ENCODE data around the gene TCL1A. TPM values are rescaled to one million over a fixed set of nuclear protein-coding genes. Genes with fewer than 3 reads are reported as not detected.
A peak's percentile ranks its signal among the peaks of the same experiment; 100 is the strongest.
"Not testable (repeated sequence)": the region's sequence is repeated elsewhere in the genome, so short reads cannot be mapped to it uniquely, and the experiment has no call there.

TCL1A gene
- total and polyA plus RNA-seq, 5 experiments from 2014 or later: 0.10 to 23.8 (median 1.2) TPM

DNA sequence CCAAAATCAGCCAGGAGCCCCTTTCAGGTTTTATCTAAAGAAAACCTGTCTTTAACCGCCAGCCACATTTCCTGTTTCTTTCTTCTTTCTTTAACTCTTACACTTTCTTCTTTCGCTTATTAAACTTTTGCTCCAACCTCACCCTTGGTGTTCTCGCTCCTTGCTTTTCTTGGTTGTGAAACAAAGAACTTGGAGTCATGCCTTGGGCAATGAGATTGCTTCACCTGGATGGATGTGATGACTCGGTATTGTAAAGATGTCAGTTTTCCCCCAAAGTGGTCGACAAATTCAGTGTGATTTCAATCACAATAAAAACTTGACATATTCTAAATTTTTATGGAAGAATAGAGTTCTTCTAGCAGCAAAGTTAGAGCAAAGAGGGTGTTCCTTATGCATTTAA is 16.2 kb upstream of the TCL1A start:
- peaks cover 24 to 52% (median 37%) of the 10 kb centered on the region in 5 donors for H3K27me3 Mint-ChIP-seq
- POLR2A ChIA-PET: interaction anchor here (1.2 kb wide), 1 partner anchor 9 kb away, joined by 3 read pairs; no protein-coding TSS in a partner anchor
- no peak overlapping the region for H3K4me3 Mint-ChIP-seq
- no peak overlapping the region for H3K27ac Mint-ChIP-seq
- H3K4me1 Mint-ChIP-seq: peaks cover 3 to 46% (median 8%) of the 10 kb centered on the region in 4 donors
- peaks cover 0 to 5% (median 0%) of the 10 kb centered on the region in 3 donors for H3K36me3 Mint-ChIP-seq
- ATAC-seq: no peak
- no peak for DNase-seq
- peaks cover 0 to 6% (median 0%) of the 10 kb centered on the region in 9 donors for H3K9me3 Mint-ChIP-seq

DNA sequence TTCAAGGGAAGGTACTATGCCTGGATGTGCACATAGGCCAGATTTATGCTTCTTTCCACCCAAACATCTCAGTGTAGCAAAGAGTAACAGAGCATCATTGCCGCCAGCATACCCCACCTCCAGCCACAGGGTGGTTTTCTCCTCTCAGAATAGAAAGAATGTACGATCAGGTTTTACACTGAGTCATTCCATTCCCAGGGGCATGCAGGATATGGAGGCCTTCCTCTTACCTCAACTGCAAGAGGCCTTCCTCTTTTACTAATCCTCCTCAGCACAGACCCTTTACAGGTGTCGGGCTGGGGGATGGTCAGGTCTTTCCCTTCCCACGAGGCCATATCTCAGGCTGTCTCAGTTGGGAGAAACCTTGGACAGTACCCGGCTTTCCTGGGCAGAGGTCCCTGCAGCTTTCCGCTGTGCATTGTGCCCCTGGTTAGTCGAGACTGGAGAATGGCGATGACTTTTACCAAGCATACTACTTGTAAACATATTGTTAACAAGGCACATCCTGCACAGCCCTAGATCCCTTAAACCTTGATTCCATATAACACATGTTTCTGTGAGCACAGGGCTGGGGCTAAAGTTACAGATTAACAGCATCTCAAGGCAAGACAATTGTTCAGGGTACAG is 15.6 kb upstream of the TCL1A start:
- POLR2A ChIA-PET, ATAC-seq, DNase-seq, H3K36me3 Mint-ChIP-seq: not testable (repeated sequence)
- Mint-ChIP-seq H3K4me1 (peaks cover 3 to 48% (median 8%) of the 10 kb centered on the region in 4 donors), H3K27ac (peak overlapping the region in 2 of 10 donors; percentile 17 to 46), H3K9me3 (peaks cover 0 to 11% (median 0%) of the 10 kb centered on the region in 9 donors), H3K4me3 (peak overlapping the region in 1 of 10 donors; percentile 25), H3K27me3 (peaks cover 23 to 55% (median 41%) of the 10 kb centered on the region in 5 donors)

DNA sequence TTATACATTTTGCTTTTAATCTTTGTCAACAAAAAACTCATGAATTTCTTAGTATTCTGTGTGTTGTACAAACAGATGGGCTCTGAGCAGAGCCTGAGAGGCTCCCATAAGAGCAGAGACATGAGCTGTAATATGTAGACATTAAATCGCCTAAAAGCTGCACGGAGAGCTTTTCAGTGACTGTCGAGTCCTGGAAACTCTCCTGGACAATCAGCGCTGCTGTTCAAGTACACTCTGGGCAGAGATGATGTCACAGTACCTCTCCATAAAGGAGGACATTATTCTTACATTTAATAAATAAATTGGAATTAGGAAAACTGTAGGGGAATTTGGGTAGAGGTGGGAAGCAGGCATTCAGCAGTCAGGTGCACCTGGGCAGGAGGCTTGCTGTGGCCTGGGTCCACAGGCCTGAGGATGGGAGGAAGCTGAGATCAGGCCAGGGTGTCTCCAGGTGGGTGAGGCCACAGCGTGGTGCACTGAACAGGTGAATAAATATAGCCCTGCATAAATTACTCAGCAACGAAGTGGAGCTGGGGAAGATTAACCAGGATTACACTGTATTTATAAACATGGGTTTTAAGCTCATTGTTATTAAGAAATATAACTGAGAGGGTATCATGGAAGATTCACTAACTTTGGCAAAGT is 13.3 kb upstream of the TCL1A start:
- Mint-ChIP-seq H3K27ac (no peak overlapping the region), H3K4me1 (peaks cover 2 to 47% (median 7%) of the 10 kb centered on the region in 4 donors), H3K4me3 (no peak overlapping the region), H3K9me3 (peaks cover 2 to 31% (median 14%) of the 10 kb centered on the region in 9 donors), H3K27me3 (peaks cover 25 to 72% (median 46%) of the 10 kb centered on the region in 5 donors), H3K36me3 (peaks cover 0 to 23% (median 2%) of the 10 kb centered on the region in 3 donors)
- ATAC-seq: no peak
- DNase-seq: no peak
- POLR2A ChIA-PET: no interaction called here

DNA sequence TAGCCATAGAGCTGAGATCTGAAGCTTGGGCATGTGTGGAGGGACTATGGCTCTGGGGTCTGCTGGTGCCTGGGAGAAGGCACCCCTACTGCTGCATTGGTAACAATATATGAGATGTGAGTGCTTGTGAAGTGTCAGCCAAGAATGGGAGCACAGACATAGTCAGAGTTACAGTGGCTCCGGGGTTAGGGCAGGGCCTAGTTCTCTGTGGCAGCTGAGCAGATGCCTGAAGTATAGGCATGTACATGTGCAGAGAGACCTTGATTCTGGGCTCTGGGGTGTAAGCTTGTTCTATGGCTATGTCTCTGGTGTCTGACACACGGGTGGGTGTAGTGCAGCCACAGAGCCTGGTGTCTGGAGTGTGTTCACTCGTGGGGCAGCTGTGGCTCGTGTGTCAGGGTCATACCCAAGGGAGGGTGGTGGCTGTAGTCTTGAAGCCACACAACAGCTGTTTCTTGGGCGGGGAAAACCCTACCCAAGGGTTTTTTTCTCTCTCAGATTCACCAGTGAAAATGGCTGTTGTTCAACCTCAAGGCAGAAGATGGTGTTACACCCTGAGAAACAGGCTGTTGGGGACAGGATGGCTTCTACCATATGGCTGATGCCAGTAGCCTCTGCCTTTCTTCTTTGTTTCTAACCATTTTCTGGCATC is 11.9 kb upstream of the TCL1A start:
- H3K9me3 Mint-ChIP-seq: peaks cover 4 to 36% (median 17%) of the 10 kb centered on the region in 9 donors
- POLR2A ChIA-PET: interaction anchor here (0.7 kb wide), 1 partner anchor 11 kb away, joined by 3 read pairs; no protein-coding TSS in a partner anchor
- peaks cover 21 to 74% (median 43%) of the 10 kb centered on the region in 5 donors for H3K27me3 Mint-ChIP-seq
- peak overlapping the region in 1 of 10 donors; percentile 55 for H3K4me3 Mint-ChIP-seq
- DNase-seq: peak in 1 of 10 donors; percentile 10
- H3K27ac Mint-ChIP-seq: peak overlapping the region in 1 of 10 donors; percentile 50
- peaks cover 0 to 26% (median 2%) of the 10 kb centered on the region in 3 donors for H3K36me3 Mint-ChIP-seq
- peaks cover 2 to 47% (median 7%) of the 10 kb centered on the region in 4 donors for H3K4me1 Mint-ChIP-seq
- peak in 1 of 2 donors; percentile 39 for ATAC-seq

DNA sequence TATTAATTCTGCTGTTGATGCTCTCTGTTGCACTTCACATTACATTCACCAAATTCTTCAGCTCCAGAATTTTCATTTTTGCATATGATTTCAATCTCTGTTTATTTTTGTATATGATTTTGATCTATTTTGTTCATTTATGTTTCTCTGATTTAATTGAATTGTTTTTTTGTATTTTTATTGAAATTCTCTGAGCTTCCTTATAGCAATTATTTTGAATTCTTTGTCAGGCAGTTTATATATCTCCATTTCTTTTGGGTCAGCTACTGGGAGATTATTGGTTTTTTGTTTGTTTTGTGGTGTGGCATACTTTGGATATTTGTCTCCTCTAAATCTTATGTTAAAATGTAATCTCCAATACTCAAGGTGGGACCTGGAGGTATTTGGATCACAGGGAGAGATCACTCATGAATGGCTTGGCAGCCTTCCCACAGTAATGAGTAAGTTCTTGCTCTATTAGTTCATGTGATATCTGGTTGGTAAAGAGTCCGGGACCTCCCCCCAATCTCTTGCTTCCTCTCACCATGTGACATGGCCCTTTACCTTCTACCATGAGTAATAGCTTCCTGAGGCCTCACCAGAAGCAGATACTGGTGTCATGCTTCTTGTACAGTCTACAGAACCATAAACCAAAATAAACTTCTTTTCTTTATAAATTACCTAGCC is 8.7 kb upstream of the TCL1A start:
- DNase-seq: no peak
- Mint-ChIP-seq H3K36me3 (peaks cover 0 to 26% (median 2%) of the 10 kb centered on the region in 3 donors), H3K27me3 (peaks cover 8 to 43% (median 21%) of the 10 kb centered on the region in 5 donors), H3K9me3 (peaks cover 4 to 36% (median 17%) of the 10 kb centered on the region in 9 donors), H3K4me1 (peaks cover 0 to 25% (median 0%) of the 10 kb centered on the region in 4 donors), H3K27ac (no peak overlapping the region), H3K4me3 (no peak overlapping the region)
- POLR2A ChIA-PET: no interaction called here
- ATAC-seq: no peak

DNA sequence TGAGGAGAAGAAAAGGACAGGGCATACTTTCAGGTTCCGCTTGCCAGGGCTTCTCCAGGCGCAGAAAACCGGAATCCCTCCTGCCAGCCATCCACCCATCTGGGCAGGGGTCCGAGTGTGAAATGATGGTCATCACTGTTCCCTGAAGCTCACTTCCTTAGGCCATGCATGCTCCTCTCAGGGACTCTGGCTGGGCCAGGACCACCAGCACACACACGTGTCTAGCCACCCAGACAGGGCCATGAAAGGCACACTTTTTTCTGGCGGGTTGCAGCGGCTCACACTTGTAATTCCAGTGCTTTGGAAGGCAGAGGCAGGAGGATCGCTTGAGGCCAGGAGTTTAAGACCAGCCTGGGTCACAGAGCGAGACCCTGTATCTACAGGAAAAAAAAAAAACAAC is 1.5 kb downstream of the TCL1A start:
- DNase-seq (no peak), ATAC-seq (no peak)
- H3K27ac Mint-ChIP-seq: peak overlapping the region in 2 of 10 donors; percentile 61 to 70
- POLR2A ChIA-PET: interaction anchor here (1.3 kb wide), 1 partner anchor 13 kb away, joined by 3 read pairs; no protein-coding TSS in a partner anchor
- peaks cover 0 to 30% (median 0%) of the 10 kb centered on the region in 4 donors for H3K4me1 Mint-ChIP-seq
- H3K4me3 Mint-ChIP-seq: peak overlapping the region in 2 of 10 donors; percentile 60 to 82
- H3K27me3 Mint-ChIP-seq: peaks cover 5 to 58% (median 36%) of the 10 kb centered on the region in 5 donors
- no peaks in the 10 kb centered on the region for H3K9me3 Mint-ChIP-seq
- H3K36me3 Mint-ChIP-seq: no peaks in the 10 kb centered on the region

DNA sequence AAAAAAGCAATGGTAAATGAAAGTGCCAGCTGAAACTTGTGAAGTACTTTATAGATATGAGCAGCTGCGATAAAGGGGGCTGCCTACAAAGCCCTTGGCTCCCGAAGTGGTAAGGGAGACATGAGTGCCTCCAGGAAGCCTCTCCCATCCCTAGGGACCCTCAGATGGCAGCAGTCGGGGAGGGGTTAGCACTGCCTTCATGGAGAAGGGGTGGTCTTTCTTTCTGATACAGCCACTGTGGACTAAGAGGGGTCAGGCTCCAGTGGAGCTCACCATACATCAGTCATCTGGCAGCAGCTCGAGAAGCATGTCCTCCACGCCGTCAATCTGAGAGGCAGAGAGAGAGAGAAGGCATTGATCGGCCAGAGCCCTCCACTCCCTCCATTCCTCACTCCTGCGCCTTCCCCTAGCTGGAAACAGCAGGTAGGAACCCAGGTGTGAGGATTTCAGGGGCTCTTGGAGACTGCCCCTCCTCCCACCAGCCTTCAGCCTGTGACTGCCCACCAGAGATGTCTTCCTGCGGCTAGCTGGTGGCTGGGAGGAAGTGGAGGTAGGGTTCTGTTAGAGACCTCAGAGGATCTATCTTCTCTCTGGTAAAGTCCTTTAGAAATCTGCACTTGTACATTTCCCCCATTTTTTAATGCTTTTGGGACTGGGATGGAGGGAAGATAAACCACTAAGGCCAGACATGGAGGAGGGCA is 2.3 kb downstream of the TCL1A start:
- no peak for ATAC-seq
- no peak for DNase-seq
- H3K36me3 Mint-ChIP-seq: no peaks in the 10 kb centered on the region
- H3K27me3 Mint-ChIP-seq: peaks cover 5 to 58% (median 36%) of the 10 kb centered on the region in 5 donors
- peak overlapping the region in 2 of 10 donors; percentile 60 to 82 for H3K4me3 Mint-ChIP-seq
- H3K9me3 Mint-ChIP-seq: no peaks in the 10 kb centered on the region
- POLR2A ChIA-PET: interaction anchor here (1.3 kb wide), 1 partner anchor 12 kb away, joined by 3 read pairs; no protein-coding TSS in a partner anchor
- H3K4me1 Mint-ChIP-seq: peaks cover 0 to 36% (median 0%) of the 10 kb centered on the region in 4 donors
- peak overlapping the region in 3 of 10 donors; percentile 22 to 70 (median 44) for H3K27ac Mint-ChIP-seq

DNA sequence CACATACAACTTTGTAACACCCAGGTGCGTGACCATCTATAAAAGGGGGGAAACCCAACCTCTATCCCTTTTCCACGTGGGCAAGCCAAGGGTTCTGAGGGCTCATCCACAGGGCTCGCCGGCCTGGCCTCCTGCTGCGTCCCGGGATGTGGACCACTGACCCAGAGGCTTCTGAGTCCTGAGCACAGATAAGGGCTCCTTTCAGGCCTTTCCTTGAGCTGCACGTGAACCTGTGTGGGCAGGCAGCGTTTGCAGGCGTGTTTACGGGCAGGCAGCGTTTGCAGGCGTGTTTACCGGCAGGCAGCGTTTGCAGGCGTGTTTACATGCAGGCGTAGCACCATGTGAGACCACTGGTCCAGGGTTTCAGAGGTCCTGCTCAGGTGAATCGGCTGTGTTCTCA is 3.8 kb downstream of the TCL1A start:
- Mint-ChIP-seq H3K27ac (no peak overlapping the region), H3K27me3 (peaks cover 13 to 51% (median 42%) of the 10 kb centered on the region in 5 donors), H3K36me3 (no peaks in the 10 kb centered on the region), H3K9me3 (no peaks in the 10 kb centered on the region), H3K4me3 (peak overlapping the region in 1 of 10 donors; percentile 37), H3K4me1 (peaks cover 0 to 44% (median 0%) of the 10 kb centered on the region in 4 donors)
- POLR2A ChIA-PET: no interaction called here
- no peak for DNase-seq
- no peak for ATAC-seq

DNA sequence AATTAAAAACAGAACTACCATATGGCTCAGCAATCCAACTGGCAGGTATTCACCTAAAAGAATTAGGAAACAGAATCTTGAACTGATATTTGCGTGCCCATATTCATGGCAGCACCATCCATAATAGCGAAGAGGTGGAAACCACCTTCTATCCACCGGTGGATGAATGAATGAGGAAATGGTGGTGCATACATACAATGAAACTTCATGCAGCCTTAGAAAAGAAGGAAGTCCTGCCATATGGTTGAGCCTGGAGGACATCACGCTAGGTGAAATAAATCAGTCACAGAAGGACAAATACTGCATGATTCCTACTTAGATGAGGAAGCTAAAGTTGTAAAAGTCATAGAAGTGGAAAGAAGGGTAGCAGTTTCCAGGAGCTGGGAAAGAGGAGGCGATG is 6.6 kb downstream of the TCL1A start:
- H3K4me3 Mint-ChIP-seq: no peak overlapping the region
- H3K4me1 Mint-ChIP-seq: peaks cover 0 to 51% (median 0%) of the 10 kb centered on the region in 4 donors
- POLR2A ChIA-PET: no interaction called here
- no peaks in the 10 kb centered on the region for H3K36me3 Mint-ChIP-seq
- ATAC-seq (no peak), DNase-seq (no peak)
- peaks cover 22 to 48% (median 43%) of the 10 kb centered on the region in 5 donors for H3K27me3 Mint-ChIP-seq
- H3K27ac Mint-ChIP-seq: peak overlapping the region in 1 of 10 donors; percentile 23
- H3K9me3 Mint-ChIP-seq: no peaks in the 10 kb centered on the region

DNA sequence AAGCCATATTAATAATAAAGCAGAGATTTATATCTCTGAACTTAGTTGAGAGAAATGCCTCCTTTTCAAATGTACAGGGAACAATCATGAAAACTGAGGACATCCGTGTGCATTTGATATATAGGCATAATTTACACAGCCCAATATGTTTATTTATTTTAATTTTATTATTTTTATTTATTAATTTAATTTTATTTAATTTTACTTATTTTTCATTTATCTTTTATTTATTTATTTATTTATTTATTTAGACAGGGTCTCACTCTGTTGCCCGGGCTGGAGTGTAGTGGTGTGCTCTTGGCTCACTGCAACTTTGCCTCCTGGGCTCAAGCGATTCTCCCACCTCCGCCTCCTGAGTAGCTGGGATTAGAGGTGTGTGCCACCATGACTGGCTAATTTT is 8.4 kb downstream of the TCL1A start:
- H3K9me3 Mint-ChIP-seq: no peaks in the 10 kb centered on the region
- peaks cover 0 to 50% (median 0%) of the 10 kb centered on the region in 4 donors for H3K4me1 Mint-ChIP-seq
- H3K4me3 Mint-ChIP-seq: no peak overlapping the region
- DNase-seq: no peak
- ATAC-seq: no peak
- POLR2A ChIA-PET: no interaction called here
- H3K27ac Mint-ChIP-seq: peak overlapping the region in 1 of 10 donors; percentile 23
- no peaks in the 10 kb centered on the region for H3K36me3 Mint-ChIP-seq
- H3K27me3 Mint-ChIP-seq: peaks cover 26 to 52% (median 45%) of the 10 kb centered on the region in 5 donors

DNA sequence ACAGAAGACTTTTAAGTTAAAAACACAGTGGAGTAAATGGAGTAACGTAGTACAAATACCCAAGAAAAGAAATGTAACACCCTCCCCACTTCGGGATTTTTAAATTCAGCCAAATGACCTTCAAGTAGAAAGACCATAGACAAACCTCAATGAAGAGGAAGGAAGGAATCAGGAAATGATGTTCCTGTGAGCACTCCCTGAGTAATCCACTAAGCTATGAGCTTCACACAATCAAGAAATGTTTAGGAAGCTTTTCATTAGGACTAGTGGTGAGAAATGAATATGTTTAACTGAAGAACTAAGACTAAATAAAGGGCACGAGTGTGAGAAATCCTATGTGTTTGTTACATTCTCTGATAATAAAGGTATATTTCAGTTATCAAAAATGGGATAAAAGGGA is 10.1 kb downstream of the TCL1A start:
- ATAC-seq: no peak
- POLR2A ChIA-PET: no interaction called here
- DNase-seq: no peak
- H3K27ac Mint-ChIP-seq: peak overlapping the region in 2 of 10 donors; percentile 15 to 44
- peaks cover 0 to 50% (median 0%) of the 10 kb centered on the region in 4 donors for H3K4me1 Mint-ChIP-seq
- H3K27me3 Mint-ChIP-seq: peaks cover 24 to 45% (median 36%) of the 10 kb centered on the region in 5 donors
- H3K36me3 Mint-ChIP-seq: no peaks in the 10 kb centered on the region
- H3K9me3 Mint-ChIP-seq: no peaks in the 10 kb centered on the region
- no peak overlapping the region for H3K4me3 Mint-ChIP-seq

Data from naive thymus-derived CD8-positive, alpha-beta T cell (primary cell).